CD4-positive, alpha-beta T cell treated with Interleukin-17A for 1 hour (primary cell): ENCODE results near the gene TPCN2.

Experiments
- DNase-seq: peaks from one replicate; pipeline ENCODE4 v3.0.0-alpha.2; 2020

The TPCN2 gene

GRCh38 chr11:69010964-69011623 is 37.6 kb upstream of the TPCN2 start:
- peak; percentile 5 for DNase-seq

GRCh38 chr11:69011624-69012091 is 37.1 kb upstream of the TPCN2 start:
- no peak for DNase-seq

- no peak for DNase-seq
These were observed 36.4 kb upstream of the TPCN2 start for GRCh38 chr11:69012092-69013008.

GRCh38 chr11:69013009-69013951 is 35.5 kb upstream of the TPCN2 start, which contains the start of gene MRGPRF:
MRGPRF (minus strand) TSS chr11:69013246; CDS start chr11:69009901, 3,345 bp downstream.
- DNase-seq: no peak

- no peak for DNase-seq
These were observed 34.5 kb upstream of the TPCN2 start for GRCh38 chr11:69014084-69014851.

GRCh38 chr11:69014898-69015549 is 33.7 kb upstream of the TPCN2 start:
- no peak for DNase-seq

- DNase-seq: no peak
These were observed 30.8 kb upstream of the TPCN2 start for GRCh38 chr11:69017951-69018350.

GRCh38 chr11:69018924-69019323 is 29.8 kb upstream of the TPCN2 start:
- DNase-seq: no peak

- no peak for DNase-seq
These were observed 26.5 kb upstream of the TPCN2 start for GRCh38 chr11:69022260-69022659.

GRCh38 chr11:69024509-69024908 is 24.2 kb upstream of the TPCN2 start:
- DNase-seq: no peak

- DNase-seq: no peak
These were observed 20.9 kb upstream of the TPCN2 start for GRCh38 chr11:69027704-69028372.

GRCh38 chr11:69030301-69030700 is 18.4 kb upstream of the TPCN2 start:
- DNase-seq: no peak

GRCh38 chr11:69032833-69033232 is 15.9 kb upstream of the TPCN2 start:
- DNase-seq: no peak

GRCh38 chr11:69033431-69033830 is 15.3 kb upstream of the TPCN2 start:
- DNase-seq: no peak

- DNase-seq: no peak
These were observed 14.4 kb upstream of the TPCN2 start for GRCh38 chr11:69034123-69034867.

GRCh38 chr11:69035150-69035945 is 13.4 kb upstream of the TPCN2 start:
- DNase-seq: no peak

GRCh38 chr11:69035946-69036340 is 12.8 kb upstream of the TPCN2 start:
- DNase-seq: no peak

GRCh38 chr11:69037074-69037473 is 11.7 kb upstream of the TPCN2 start:
- DNase-seq: no peak

GRCh38 chr11:69037544-69037943 is 11.2 kb upstream of the TPCN2 start:
- no peak for DNase-seq
